Measurements from ENCODE around the gene C4orf50.

DNA sequence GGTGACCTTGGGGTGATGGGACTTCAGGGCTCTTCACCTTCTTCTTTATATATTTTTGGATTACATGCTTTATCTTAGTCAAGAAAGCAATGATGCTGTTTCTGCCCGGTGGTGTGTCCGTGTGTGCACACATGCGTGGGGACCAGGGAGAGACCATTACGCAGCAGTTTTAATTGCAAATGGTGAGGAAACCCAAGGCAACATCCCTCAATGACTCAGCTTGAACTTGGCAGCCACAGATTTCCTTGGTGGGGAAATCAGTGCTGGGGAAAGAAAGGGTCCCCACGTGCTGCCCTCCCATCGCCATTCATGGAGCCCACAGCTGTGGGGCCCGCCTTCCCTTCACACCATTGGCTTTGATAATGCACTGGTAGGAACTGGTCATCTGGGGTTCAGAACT lies 46.2 kb upstream of the C4orf50 start:
- TF ChIP-seq EZH2 (optimal IDR thresholded peaks at IDR 0.05; ENCODE audit: low read depth, low read length) (no peak), EZH2phosphoT487 (IDR thresholded peaks at IDR 0.05; ENCODE audit: low read length) (no peak)
- TF ChIP-seq, protein P1, sequence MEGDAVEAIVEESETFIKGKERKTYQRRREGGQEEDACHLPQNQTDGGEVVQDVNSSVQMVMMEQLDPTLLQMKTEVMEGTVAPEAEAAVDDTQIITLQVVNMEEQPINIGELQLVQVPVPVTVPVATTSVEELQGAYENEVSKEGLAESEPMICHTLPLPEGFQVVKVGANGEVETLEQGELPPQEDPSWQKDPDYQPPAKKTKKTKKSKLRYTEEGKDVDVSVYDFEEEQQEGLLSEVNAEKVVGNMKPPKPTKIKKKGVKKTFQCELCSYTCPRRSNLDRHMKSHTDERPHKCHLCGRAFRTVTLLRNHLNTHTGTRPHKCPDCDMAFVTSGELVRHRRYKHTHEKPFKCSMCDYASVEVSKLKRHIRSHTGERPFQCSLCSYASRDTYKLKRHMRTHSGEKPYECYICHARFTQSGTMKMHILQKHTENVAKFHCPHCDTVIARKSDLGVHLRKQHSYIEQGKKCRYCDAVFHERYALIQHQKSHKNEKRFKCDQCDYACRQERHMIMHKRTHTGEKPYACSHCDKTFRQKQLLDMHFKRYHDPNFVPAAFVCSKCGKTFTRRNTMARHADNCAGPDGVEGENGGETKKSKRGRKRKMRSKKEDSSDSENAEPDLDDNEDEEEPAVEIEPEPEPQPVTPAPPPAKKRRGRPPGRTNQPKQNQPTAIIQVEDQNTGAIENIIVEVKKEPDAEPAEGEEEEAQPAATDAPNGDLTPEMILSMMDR (IDR thresholded peaks at IDR 0.05; ENCODE audit: low read length) = no peak
